GM19452 (cell line): ENCODE data around the gene CCDC149.

ENCODE experiments used
- ATAC-seq: cut with Tn5 transposase; IDR thresholded peaks from one replicate; pipeline ENCODE4 v1.9.1; 2021; ENCODE audit not compliant: unreplicated experiment

Gene CCDC149

GRCh38 chr4:24881508-24882196 is 31.2 kb downstream of the CCDC149 start:
- ATAC-seq, result no peak

DNA sequence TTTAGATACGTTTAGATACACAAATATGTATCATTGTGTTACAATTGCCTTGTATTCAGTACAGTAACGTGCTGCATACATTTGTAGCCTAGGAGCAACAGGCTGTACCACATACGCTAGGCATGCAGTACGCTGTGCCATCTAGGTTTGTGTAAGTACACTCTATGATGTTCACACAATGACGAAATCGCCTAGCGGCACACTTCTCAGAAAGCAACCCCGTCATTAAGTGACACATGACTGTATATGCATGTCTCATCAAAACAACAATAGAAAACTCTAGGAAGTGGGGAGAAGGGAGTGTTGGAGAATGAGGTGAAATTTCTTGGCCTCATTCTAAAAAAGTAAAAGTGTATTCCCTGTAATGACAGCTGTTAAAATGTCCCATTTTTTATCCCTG is 32.7 kb downstream of the CCDC149 start:
- no peak for ATAC-seq

GRCh38 chr4:24878636-24879016 is 34.2 kb downstream of the CCDC149 start:
- ATAC-seq, result no peak

DNA sequence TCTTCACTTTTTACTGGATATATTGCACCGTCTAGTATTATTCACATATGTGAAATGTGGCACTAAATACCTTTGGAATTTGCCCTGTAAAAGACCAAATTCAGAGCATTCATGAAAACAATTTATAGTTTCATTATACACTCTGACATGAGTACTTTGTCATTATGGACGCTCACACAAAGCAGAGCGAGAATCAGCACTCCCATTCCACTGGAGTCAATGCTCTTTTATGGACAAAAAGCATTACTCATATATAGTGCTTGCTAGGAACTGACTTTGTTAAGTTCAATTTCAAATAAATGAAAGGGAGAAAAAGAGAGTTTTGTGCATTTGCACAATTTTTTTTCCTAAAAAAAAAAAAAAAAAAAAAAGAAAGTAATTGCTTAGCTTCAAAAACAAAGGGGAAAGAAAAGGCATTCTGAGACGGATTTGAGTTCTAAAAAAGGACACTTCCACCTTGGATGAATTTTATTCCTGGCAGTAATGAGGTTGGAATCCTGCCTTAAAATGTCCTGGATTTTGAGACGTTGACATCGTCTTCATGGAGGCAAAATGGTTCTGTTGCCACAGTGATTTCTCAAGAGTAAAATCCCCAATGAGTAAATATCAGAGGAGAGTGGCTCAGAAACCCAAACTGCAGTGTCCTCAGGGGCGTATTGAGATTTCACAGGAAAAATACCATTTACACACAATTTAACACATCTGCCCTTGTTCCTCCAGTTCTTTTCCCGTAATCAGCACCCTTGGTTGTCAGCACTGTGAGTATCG is 34.8 kb downstream of the CCDC149 start:
- ATAC-seq, result no peak

DNA sequence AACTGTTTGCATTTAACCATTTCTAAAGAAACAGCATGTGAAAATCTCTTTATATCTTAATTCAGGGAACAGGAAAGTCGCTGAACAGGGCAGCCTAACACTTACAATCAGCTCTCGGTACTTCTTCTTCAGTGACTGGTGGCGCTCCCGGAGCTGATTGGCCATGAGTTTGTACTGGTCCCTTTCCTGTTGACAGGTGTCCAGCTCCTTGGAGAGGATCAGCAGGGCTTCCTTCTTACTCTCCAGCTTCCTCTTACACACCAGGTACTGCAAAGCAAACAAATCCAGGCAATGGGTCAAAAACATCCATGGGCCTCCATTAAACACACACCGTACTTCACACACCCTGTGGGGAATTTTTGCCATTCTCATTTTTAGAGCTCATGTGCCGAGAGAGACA is 36.4 kb downstream of the CCDC149 start:
- no peak for ATAC-seq

GRCh38 chr4:24872720-24873119 is 40.1 kb downstream of the CCDC149 start:
- no peak for ATAC-seq

DNA sequence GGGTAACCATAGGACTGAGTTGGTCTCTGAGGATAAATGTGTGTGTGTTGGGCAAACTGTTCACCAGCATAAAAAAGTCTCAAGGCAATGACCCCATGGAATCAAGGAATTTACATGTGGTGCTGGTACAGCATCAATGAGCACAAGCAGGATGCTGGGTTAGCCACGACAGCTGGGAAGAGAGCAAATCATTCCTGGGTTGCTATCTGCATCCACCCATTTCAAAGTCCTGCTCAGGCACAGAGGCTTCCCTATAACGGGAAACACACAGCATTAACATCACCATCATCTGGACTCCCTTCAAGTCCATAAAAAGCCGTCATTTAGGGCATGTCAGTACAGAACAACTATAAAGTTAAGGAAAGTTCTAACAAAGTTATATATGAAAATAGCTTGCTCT is 41.6 kb downstream of the CCDC149 start:
- no peak for ATAC-seq

GRCh38 chr4:24867766-24868296 is 45.0 kb downstream of the CCDC149 start:
- ATAC-seq, result no peak

- ATAC-seq, result no peak
These were observed 45.6 kb downstream of the CCDC149 start for GRCh38 chr4:24867251-24867650.

GRCh38 chr4:24865401-24865800 is 47.4 kb downstream of the CCDC149 start:
- no peak for ATAC-seq

DNA sequence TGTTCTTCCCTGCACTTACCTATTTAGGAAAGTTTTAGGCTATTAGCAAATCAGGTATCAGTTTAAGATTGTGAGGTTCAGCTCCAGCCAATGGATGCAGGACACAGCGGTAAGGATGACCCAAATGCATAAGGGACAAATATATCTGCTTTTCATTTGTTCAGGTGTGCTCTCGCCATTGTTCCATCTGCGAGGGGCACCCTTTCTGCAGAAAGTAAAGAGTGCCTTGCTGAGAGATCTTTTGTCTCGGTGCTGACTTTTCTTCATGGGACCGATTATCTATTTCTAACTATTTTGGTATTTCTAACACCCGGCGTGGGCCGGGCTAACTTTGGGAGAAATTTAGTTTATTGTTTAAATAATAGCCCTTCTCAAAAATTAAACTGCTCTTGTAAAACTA is 49.0 kb downstream of the CCDC149 start:
- ATAC-seq, result no peak

DNA sequence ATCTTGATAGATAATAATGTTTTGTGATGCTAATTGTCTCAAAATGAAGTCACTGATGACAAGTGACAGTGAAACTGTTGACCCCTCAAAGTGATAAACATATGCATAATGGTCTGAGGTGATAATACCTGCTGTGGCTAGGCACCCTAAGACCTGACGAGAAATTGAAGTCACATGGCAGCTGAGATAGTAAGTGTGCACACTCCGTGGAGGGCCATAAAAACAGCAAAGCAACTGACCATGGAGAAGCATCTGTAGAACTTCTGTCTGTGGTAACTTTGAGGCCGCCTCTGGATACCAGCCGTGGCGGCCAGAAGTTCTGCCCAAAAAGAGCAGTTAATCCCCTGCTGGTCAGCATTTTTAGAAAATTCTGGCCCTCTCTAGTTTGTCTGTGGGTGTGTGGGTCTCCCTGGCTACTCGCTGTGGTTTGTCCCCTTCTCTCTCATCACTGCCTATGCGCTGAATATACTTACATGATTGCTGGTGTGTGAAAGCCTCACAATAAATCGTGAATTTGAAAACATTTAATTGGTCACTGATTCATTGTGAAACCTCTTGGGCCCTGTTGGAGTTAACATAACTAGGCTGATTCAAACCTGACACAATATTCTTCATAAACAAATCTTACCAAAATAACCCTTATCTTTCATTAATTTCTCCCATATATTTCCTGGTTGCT is 50.6 kb downstream of the CCDC149 start:
- no peak for ATAC-seq

- ATAC-seq, result no peak
These were observed 54.3 kb downstream of the CCDC149 start for GRCh38 chr4:24858550-24858949.

DNA sequence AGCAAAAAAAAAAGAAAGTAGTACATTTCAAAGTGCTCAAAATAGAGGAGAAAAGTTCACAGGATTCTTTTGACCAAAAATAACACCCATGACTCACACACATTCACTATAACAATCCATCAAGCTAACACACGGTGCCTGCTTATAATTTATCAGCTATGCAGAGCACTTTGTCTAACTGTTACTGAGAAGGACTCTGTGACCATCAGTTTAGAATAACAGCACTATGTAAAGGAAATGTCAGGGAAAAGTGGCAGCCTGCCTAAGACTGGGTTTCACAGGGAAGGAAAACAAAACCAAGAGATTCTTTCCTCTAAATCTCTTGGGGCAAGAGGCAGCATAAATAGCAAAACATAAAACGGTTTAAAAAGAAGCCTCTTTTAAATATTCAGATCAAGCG is 54.8 kb downstream of the CCDC149 start:
- no peak for ATAC-seq

DNA sequence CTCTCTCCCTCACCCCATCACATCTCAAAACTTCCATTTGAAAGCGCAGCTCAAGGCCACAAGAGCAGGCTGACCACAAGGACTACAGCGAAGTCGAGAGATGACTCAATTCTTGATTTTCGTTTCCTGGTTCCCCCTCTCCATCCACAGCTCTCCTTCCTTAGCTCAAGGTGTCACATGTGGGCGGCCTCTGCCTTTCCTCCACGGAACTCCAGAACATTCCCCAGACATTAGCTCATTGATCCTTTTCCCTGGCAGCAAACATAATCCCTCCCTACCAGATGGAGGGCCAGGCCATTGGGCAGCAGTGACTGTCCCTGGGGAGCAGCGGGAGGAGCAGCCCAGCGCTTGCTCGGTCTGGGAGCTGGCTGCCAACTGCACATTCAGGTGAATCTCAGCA is 56.3 kb downstream of the CCDC149 start:
- ATAC-seq, result peak; percentile 94

- no peak for ATAC-seq
These were observed 57.1 kb downstream of the CCDC149 start for GRCh38 chr4:24855741-24856140.

GRCh38 chr4:24853142-24853541 is 59.7 kb downstream of the CCDC149 start:
- ATAC-seq, result no peak

DNA sequence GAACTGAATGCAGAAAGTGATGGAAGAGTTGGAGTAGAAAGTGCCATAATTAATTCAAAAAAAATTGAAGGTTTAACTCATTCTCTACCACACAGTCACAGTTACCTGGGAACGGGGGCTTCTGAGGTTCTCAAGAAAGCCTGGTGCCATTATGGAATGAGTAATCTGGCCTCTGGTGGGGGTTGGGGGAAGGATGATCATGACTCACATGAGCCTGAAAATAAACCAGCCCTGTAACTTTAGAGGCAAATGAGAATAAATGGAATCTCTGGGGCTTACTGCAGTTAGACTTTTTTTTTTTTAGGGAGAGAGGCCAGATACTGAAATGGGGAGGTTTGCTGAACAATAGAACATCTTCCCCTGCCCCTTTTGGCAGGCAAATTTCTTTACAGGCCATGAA is 62.2 kb downstream of the CCDC149 start:
- ATAC-seq, result no peak

- ATAC-seq, result no peak
These were observed 63.1 kb downstream of the CCDC149 start for GRCh38 chr4:24849756-24850155.

DNA sequence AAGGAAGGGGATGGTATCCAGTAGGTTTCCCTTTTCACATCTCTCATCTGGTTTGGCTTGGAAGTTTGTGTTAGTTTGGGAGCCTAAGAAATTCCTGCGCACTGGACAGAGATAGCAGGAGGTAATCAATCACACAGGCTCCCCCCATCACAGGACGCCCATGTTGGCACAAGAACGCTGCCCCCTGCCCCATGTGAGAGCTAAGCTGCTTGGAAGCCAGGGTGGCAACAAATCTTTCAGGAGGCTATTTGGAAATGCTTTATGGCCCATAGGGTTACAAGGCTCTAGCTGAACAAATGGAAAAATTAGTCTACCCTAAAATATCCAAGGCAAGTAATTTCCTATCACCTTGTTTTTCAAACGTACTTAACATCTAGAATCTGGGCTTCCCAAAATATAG is 63.5 kb downstream of the CCDC149 start:
- no peak for ATAC-seq

DNA sequence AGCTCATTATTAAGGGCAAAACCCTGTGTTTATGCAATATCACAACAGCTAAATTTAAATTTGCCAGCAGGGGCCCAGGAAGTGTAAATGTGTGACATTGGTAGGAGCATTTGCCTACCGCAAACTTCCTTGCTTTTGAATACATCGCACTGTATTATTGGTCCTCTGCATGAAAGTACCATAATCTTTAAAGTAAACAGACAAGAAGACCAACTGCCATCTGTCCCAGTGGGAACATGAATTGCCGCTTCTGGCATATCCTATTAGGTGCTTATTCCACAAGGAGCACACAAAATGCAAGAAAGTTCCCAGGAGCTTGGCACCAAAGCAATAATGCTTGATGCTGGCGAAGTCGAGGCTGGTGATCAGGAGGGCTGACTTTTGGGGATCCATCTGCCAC is 66.1 kb downstream of the CCDC149 start:
- no peak for ATAC-seq

DNA sequence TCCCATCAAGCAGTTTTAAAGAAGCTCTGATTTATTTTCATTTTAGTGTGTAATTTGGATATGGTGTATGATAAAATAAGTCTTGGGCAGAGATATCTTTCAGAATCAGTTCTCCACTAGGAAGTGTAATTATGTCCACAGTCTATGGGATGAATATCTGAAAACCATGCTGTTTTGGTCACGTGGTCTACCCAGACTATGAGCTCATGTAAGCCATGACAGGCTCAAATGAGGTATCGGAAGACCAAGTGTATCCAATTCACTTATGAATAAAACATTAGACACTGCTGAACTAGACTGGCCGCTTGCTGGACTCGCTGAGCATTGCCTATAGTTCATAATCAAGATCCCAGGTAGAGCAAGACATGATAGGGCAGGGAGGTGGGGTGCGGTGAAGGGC is 66.9 kb downstream of the CCDC149 start:
- no peak for ATAC-seq
